GM18508 (cell line): ENCODE results near the gene ACSL3.
"Not testable (repeated sequence)": the region's sequence is repeated elsewhere in the genome, so short reads cannot be mapped to it uniquely, and the experiment has no call there.

Experiments used
- ATAC-seq: cut with Tn5 transposase; IDR thresholded peaks from one replicate; pipeline ENCODE4 v1.9.1; 2021; ENCODE audit warnings: moderate number of reproducible peaks; ENCODE audit not compliant: insufficient read depth, unreplicated experiment

The ACSL3 gene

DNA sequence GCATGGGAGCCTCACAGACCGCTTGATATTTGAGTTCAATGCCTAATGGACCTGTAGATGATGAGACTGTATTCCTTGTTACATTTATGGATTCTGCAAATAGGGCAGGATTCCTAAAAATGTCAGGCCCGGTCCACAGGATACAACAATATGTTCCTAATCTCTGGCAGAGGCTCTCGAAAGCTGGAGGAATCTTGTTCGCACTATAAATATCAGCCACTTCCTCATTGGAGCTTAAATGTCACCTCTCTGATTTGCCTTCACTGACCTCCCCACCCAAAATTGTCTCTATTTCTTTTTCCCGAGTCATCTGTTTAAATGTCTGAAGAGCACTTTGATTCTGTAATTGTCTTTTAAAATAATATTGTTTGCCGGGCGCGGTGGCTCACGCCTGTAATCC lies 12.0 kb upstream of the ACSL3 start:
- ATAC-seq, result no peak

DNA sequence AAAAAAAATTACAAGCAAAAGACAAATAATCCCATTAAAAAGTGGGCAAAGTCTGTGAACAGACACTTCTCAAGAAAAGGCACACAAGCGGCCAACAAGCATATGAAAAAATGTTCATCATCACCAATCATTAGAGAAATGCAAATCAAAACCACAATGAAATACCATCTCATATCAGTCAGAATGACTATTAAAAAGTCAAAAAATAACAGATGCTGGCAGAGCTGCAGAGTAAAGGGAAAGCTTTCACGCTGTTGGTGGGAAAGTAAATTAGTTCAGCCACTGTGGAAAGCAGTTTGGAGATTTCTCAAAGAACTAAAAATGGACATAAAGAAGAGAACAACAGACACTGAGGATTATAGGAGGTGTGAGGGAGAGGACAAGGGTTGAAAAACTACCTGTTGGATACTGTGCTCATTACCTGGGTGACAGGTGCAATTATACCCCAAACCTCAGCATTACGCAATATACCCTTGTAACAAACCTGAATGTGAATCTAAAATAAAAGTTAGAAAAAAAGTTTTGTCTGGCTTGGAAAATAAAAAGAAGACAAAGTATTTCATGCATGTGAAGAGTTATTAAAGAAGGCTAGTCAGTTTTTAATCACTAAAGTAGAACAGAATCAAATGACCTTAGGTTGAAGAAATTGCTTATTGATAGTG lies 8.7 kb upstream of the ACSL3 start:
- ATAC-seq, result no peak

DNA sequence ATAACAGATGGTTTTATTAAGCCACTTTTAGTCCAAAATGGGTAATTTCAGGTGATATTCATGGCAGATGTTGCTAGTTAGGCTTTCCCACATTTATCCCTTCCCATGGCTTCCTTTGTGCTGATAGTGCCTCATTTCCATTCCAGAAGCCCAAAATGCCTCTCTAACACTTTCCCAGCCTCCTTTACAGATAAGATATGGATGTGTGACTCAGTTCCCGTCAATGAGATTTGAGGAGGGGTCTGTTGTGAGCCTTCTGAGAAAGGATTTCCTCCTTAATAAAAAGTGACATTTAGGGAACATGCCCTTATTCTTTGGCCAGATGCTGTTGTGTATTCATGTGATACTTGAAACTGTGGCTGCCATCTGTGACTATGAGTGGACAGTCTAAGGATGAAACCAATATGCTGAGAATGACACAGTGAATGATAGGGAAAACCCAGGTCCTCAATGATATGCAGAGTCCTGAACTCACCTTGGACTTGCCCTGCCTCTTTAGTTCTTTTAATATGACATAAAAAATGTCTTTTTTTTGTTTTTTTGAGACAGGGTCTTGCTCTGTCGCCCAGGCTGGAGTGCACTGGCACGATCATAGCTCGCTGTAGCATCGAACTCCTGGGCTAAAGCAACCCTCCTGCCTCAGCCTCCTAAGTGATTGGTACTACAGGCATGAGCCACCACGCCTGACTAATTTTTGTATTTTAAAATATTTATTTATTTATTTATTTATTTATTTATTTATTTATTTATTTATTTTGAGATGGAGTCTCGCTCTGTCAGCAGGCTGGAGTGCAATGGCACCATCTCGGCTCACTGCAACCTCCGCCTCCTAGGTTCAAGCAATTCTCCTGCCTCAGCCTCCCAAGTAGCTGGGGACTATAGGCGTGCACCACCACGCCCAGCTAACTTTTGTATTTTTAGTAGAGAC lies 5.8 kb upstream of the ACSL3 start:
- no peak for ATAC-seq

DNA sequence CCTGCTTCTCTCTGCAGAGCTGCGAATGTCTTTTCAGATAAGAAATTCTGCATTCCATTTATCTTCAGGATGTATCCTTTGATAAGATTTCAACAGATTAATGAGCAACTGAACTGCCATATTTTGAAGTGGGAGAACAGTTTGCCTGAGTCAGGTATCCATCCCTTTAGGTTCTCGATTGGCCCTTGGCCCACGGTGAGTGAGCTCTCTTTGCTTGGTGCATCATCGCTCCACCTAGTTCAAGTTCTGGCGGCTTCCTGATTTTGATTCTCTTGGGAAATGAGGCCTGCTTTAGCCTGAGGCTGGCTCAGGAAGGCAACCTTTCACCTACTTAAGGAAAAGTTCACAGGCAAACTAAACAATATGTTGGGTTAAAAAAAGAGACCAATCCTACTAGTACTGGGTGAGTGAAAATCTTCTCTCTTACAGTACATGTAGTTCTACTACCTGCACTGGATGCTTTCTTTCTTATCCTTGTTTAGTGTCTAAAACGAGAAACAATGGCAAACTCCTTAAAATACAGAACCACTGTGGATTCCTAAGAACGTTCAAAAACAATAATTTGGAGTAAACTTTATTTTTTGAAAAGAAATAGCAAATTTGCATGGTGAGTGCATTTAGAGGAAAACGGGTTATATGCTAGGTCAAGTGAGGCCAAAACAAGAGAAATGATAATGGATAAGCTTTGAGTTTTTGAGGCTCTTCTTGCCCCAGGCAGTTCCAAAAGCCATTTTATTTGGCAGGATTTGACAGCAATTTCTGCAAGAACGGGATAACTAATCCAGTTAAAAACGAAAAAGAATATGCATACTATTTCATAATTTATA lies 837 bp upstream of the ACSL3 start:
- no peak for ATAC-seq

DNA sequence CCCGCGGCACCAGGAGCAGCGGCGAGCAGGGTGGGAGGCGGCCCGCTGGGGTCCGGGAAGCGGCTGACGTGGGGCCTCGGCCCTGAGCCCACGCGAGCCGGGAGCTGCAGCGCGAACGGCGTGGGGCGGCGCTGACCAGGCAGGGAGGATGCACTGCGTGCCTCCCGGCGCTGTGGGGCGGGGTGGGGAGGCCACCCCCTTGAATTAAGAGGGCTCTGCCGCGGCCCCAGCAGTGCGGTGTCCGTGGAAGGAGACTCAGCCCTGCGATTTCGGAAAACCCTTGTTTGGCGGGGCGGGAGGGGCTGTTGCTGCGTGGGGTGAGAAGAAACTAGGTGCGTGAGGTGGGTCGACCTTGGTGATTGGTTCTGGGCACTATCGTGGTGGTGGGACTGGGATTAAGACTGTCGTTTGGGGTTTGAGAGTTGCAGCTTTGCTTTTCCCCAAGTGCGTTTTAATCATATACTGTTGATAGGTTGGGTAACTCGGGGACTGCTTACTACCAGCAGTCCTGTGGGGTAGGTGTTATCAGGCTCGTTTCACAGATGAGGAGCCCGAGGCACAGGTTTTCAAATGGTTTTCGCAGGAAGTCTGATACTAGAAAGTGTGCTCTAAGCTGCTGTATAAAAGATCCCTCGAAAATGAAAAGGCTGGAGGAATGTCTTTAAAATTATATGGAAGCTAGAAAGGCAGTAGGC lies 722 bp downstream of the ACSL3 start:
- ATAC-seq, result peak; percentile 2

DNA sequence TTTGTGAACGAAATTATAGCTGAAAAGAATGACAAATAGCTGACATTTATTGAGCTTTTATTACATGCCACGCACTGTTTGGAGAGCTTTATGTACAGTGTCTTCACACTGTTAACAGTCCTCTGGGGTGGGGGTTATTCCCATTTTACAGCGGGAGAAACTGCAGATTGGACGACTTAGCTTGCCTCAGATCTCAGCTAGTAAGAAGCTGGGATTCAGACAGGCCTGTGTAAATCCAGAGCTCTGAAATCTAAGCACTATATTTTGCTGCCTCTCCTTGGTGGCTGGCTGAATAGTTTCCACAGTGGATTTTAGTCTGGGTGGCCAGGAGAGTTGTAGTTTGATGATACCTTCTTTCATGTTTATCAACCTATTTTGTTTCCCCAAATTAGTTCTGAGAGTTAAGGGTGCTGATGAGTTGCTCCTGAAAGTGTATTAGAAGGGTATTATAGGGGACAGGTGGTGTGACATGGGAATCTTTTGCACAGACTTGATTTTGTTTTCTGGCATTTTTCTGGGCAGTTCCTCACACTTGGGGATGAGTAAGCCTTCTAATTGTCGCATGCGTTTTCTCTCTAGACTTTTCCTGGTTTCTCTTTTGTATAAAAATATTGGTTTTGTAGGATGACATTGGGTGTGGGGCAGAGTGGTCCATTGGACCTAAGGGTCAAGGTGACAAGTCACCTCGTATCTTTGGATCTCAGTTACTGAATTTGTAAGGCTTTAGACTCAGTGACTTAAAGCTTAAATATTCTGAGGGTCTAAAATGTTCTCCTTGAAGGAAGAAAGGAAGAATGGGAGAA lies 1.5 kb downstream of the ACSL3 start:
- ATAC-seq, result no peak

DNA sequence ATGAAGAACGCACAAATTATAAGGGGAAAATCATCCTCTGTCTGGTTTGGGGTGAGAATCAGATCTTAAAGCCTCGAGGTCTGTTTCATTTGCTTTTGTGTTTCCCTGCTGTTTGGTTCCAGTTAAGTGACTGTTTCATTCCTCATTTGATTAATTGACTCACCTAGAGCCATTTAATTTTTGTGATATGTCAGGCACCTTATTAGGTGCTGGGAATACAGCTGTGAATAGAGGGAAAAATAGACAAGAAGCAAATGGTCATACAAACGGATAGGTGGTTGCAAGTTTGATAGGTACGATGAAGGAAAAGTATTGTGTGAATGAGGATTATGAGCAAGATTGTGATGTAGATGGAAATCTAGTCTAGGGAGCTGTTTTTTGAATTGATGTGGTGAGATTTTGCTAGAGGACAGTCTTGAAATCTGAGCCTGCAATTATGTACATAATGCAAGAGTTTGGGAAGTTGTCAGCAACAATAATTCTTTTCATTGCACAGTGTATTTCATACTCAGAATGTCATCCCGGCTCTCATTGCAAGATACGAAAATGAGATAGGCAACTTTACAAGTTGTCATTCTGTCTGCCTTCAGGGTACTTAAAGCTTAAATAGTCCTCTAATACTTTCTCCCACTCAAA lies 2.2 kb downstream of the ACSL3 start:
- no peak for ATAC-seq

DNA sequence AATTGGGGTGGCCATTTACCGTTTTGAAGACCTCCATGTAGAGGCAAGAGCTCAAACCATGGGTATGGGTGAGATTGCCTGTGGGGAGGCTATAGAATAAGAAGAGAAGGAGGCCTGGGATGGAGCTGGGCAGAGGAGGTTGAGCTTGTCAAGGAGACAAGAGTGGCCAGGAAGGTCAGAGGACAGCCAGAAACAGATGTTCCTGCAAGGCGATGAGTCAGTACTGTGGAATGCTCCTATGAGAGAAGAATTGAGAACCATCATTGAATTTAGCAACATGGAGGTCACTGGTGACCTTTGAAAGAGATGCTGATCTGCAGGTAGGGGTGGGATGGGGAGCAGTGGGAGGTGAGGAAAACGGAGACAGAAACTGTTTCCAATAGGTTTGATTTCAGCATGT lies 3.5 kb downstream of the ACSL3 start:
- ATAC-seq, result no peak

DNA sequence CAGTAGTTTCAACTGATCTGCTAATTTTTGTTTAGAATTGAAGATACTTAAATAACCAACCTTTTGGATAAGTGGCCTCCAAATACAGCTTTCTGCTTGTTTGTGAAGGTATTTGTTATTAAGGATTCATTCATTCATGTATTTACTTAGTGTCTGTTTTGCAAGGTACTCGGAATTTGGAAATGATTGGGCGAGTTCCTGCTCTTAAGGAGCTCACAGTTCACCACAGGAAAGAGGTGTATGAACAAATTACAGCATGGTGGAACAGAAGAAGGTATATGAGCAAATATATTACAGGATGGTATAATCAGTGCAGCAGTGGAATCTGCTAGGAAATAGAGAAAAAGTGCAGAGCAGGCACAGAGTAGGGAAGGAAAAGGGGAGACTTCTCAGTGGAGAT lies 4.5 kb downstream of the ACSL3 start:
- ATAC-seq, result no peak

DNA sequence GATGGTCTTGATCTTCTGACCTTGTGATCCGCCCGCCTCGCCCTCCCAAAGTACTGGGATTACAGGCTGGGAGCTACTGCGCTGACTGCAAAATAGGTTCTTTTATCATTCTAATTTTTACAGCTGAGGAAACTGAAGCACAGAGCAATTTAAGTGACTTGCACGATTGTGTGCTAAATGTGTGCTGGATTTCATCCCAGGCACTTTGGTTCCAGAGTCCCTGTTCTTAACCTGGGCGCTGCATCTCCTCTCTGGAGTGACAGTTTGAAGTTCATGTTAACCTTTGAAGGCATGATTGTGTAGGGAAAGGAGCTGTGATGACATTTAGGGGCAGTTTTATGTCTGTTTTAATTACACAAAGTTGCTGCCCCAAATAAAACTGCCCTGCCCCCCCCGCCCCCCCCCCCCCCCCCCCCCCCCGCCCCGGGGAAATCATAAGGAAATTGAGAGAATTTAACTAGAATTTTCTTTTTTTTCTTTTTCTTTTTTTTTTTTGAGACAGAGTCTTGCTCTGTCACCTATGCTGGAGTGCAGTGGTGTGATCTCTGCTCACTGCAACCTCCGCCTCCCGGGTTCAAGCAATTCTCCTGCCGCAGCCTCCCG lies 5.6 kb downstream of the ACSL3 start:
- no peak for ATAC-seq

DNA sequence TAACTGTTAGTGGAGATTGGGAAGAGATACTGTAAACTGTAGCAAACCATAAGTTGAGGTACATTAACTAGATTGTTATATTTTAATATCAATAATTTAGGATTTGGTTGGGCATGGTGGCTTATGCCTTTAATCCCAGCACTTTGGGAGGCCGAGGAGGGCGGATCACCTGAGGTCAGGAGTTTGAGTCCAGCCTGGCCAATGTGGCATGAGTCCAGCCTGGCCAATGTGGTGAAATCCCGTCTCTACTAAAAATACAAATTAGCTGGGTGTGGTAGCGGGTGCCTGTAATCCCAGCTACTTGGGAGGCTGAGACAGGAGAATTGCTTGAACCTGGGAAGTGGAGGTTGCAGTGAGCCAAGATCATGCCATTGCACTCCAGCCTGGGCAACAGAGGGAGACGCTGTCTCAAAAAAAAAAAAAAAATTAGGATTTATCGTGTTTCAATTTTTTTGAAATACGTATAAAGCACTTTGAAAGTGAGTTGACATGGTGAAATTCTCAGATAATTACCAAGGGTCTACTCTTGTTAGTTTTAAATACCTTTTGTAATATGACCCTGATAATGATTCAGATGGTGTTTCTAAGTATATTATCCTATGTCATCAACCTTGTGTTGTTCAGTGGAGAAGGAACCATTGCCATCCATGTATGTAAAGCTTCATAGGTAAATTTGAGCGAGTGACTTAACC lies 7.9 kb downstream of the ACSL3 start:
- ATAC-seq, result not testable (repeated sequence)

DNA sequence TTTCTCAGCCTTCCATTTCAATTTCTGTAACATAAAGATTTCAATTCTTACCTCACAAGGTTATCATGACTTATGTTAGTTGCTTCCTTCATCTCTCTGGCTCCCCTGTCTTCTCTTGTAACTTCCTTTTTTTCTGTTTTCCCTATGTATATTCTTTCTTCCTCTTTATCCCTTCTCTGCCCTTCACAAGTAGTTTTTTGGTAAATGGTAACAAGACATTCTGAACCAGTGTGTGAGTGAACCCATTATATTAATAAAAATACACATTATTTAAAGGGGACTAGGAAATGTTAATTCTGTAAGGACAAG lies 8.4 kb downstream of the ACSL3 start:
- ATAC-seq, result no peak

DNA sequence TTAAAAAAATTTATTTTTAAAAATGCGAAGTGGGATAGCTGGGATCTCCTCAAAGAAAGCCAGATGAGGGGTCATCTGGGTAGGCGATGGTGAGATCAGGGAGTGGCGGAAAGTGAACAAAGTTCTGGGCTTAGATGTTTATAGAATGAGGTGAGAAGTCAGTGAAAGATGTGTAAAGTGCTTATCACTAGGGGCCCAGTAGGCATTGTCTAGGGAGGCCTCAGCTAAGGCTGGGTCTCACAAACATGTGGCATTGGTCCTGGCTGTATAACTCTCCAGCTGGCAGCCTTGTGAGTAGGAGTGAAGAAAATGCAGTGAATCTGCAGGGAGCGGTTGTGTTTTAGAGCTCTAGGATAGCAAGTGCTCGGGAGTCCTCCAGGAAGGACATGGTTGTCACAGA lies 10.5 kb downstream of the ACSL3 start:
- ATAC-seq, result no peak

DNA sequence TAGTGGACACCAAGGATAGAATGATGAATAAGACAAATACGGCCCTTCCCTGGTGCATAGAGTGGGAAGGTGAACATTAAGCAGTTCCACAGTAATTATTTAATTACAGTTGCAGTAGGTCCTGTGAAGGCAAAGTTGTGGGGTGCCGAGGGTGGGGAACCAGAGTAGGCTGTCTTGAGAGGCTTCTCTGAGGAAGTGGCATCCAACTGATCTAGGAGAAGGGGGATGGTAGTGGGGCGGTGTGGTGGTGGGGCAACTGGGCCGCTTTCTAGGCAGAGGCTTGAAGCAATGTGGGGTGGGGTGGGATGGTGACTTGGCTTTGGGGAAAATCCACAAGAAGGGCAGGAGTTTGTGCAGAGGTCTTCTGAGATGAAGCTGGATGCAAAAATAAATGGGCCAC lies 11.7 kb downstream of the ACSL3 start:
- no peak for ATAC-seq

DNA sequence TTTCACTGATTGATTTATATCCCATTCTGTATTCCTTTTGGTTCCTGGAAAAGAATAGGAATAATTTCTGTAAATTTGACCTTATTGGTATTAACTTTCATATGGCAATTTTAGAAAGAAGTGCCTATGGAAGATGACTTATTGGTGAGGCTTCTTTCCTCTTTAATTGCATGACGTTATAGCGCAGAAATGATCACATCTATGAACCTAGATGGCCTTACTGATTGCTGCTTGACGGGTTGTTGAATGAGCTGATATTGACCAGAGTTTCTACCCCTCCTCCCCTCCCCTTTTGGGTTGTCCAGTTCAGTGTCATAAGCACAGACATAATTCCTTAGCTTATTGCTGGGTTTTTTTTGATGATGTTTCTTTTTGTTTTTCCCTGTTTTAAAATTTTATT lies 14.6 kb downstream of the ACSL3 start:
- no peak for ATAC-seq

DNA sequence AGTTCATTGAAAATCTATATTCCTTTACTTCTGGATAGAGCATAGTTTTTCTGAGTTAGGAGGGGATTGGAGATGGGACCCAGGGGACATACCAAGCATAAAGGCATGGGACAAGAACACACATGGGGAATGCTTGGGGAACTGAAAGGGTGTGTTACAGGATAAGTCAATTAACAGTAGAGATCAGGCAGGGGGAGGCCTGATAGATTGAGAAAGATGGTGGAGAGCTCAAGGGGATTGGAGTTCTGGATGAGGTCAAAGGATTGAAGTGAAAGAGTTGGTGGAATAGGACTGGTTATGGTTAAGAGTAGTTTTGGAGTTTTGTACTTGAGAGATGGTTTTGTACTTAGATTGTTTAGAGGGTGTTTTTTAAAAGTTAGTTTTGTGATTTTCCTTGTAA lies 16.1 kb downstream of the ACSL3 start:
- ATAC-seq, result no peak

DNA sequence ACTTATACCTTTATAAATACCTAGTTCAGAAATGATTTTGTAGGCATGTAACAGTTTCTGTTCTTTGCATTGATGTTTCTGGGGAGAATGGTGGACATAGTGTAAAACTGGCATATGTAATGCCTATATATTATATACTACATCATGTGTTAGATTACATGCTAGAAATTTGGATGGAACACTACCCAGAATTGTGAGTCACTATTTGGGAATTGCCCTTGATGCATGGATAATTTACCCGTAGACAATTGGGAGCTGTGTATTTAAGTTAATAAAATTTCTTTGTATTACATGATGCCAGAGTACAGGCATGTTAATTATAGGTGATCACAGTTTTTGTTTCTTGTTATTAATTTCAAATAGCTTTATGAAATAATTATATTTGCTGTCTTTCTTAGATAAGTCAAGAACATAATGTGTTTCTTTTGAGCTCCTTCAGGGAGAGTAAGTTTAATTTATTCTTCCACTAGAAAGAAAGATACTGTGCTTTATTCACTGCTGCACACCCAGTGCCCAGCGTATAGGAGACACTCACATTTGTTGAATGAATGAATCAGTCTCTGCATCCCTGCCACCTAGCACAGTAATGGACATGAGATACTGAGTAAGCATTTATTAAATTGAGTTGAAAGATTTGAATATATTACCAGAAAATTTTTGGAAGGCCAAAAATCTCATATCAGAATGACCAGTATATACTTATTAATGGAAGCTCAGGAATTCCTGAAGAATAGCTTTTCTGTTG lies 16.9 kb downstream of the ACSL3 start:
- ATAC-seq, result no peak
